CD4-positive, alpha-beta T cell (primary cell): ENCODE measurements around the gene MBD3L2B. TPM values are rescaled to one million over a fixed set of nuclear protein-coding genes. Genes with fewer than 3 reads are reported as not detected.
"Not testable (repeated sequence)": the region's sequence is repeated elsewhere in the genome, so short reads cannot be mapped to it uniquely, and the experiment has no call there.

Experiments used
- ATAC-seq: fragments of 200-7000 bp; cut with Tn5 transposase; one replicate; pipeline ENCODE4 v1.10.0; 2022; ENCODE audit warnings: mild to moderate bottlenecking; ENCODE audit not compliant: poor library complexity
- CTCF ChIA-PET: fragments of 350-600 bp; sonication (Branson Sonifier 250); formaldehyde crosslinking; loops from one replicate; lab custom pipeline; 2021; ENCODE audit warnings: antibody characterized with exemption, inconsistent platforms; lab: Charles Lee
- POLR2A ChIA-PET: fragments of 350-600 bp; sonication (Branson Sonifier 250); formaldehyde crosslinking; loops from one replicate; lab custom pipeline; 2021; ENCODE audit warnings: antibody characterized with exemption, inconsistent platforms; lab: Charles Lee
- DNase-seq, 14 experiments: peaks; one replicate each; pipeline ENCODE4 v3.0.0-alpha.2; 2013 to 2020; ENCODE audit warnings: mixed read lengths in 2 of 14
- H3K27ac ChIP-seq, 2 donors: one replicate each; pipeline versions ENCODE4 v1.5.1 to v1.7.0; 2013; ENCODE audit warnings: low read length in 2 of 2, low read depth in 1 of 2, mild to moderate bottlenecking in 1 of 2
- H3K27me3 ChIP-seq, 2 experiments: 1 replicate in 1 of 2; 2 replicates in 1 of 2; pipeline versions ENCODE4 v1.6.1 to v1.7.0; 2013; ENCODE audit warnings: low read length in 2 of 2, control low read depth in 1 of 2, mild to moderate bottlenecking in 1 of 2, moderate library complexity in 1 of 2; ENCODE audit not compliant: insufficient read depth in 2 of 2, control insufficient read depth in 1 of 2
- H3K36me3 ChIP-seq: one replicate; pipeline ENCODE4 v1.6.1; 2013; ENCODE audit warnings: low read length, control low read depth; ENCODE audit not compliant: insufficient read depth
- H3K4me1 ChIP-seq: one replicate; pipeline ENCODE4 v1.6.1; 2013; ENCODE audit warnings: low read length, control low read depth; ENCODE audit not compliant: insufficient read depth
- H3K4me3 ChIP-seq: one replicate; pipeline ENCODE4 v1.5.1; 2013; ENCODE audit warnings: mild to moderate bottlenecking, low read length, moderate library complexity
- H3K9me3 ChIP-seq, 2 experiments: 1 replicate in 1 of 2; 2 replicates in 1 of 2; pipeline versions ENCODE4 v1.6.1 to v1.7.0; 2013; ENCODE audit warnings: low read length in 2 of 2, mild to moderate bottlenecking in 2 of 2, control low read depth in 1 of 2, moderate library complexity in 1 of 2; ENCODE audit not compliant: control insufficient read depth in 1 of 2, insufficient read depth in 1 of 2
- H3K27ac Mint-ChIP-seq: one replicate; pipeline ENCODE4 v1.8.0; 2020; ENCODE audit warnings: mixed read lengths
- H3K27me3 Mint-ChIP-seq: one replicate; pipeline ENCODE4 v1.8.0; 2021; ENCODE audit warnings: mixed read lengths
- H3K36me3 Mint-ChIP-seq: one replicate; pipeline ENCODE4 v1.8.0; 2021; ENCODE audit warnings: low read depth, mixed read lengths
- H3K4me1 Mint-ChIP-seq: one replicate; pipeline ENCODE4 v1.8.0; 2021; ENCODE audit warnings: low read depth, mixed read lengths
- H3K4me3 Mint-ChIP-seq: one replicate; pipeline ENCODE4 v1.8.0; 2020; ENCODE audit warnings: mild to moderate bottlenecking, mixed read lengths
- H3K9me3 Mint-ChIP-seq: one replicate; pipeline ENCODE4 v1.8.0; 2020; ENCODE audit warnings: mixed read lengths
- intact Hi-C, 2 experiments: fragments of 100-400 bp; cut with DNase I in 1 of 2; cut with micrococcal nuclease in 1 of 2; formaldehyde crosslinking; loops; one replicate each; pipeline versions ENCODE4 v1.15.1 to v1.9.0; 2023 to 2025; cut with DNase I, micrococcal nuclease
- total RNA-seq, 174 experiments: library from RNA in 2 of 174; stranded (reverse) in 2 of 174; gene quantifications; one replicate each; pipeline ENCODE4 v1.2.3 and lab custom pipeline; 2021 to 2026
- TF ChIP-seq, protein P1 (sequence below): fragments of 200-600 bp; IDR thresholded peaks from one replicate; pipeline ENCODE4 v1.8.0; 2022; ENCODE audit warnings: antibody characterized with exemption, mild to moderate bottlenecking

Gene MBD3L2B
- total RNA-seq, 2 experiments from 2014 or later, result not detected

DNA sequence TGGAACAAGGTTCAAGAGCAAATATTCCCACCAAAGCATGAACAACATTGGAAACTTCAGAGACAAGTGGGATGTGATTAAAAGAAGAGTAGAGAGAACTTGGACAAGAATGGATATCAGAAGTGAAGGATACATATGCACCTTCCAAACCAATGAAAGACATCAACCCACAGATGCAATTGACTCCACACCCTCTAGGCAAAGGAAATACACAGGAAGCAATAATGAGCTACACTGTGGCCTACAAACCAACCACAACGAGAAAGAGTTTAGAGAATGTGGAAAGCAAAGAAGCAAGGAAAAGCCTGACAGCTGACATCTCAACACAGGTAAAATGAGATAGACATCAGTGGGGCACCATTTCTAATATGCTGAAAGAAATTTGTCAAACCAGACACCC is 7.6 kb upstream of the MBD3L2B start:
- H3K27ac Mint-ChIP-seq, H3K9me3 Mint-ChIP-seq, CTCF ChIA-PET, POLR2A ChIA-PET, H3K27me3 Mint-ChIP-seq, H3K27me3 ChIP-seq, H3K36me3 ChIP-seq, H3K27ac ChIP-seq, H3K4me1 ChIP-seq, ATAC-seq, H3K9me3 ChIP-seq, H3K4me3 Mint-ChIP-seq, H3K36me3 Mint-ChIP-seq, H3K4me3 ChIP-seq, intact Hi-C loops, DNase-seq, H3K4me1 Mint-ChIP-seq: not testable (repeated sequence)

DNA sequence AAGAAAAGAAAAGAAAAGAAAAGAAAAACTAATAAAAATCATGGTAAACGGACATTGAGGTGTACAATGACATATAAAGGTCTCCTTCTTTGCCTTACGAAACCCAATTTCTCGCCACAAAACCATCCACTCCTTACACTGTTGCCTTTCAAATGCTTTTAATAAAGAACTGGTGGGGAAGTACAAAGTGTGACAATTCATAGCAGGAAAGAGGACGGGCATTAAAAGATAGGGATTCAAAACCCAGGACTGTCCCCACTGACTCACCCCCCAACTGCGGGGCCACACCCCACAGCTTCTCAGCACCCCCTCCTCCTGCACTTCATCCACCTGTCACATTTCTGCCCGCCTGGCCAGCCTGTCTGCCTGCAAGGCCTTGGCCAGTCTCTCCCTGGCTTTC is 2.4 kb downstream of the MBD3L2B start:
- intact Hi-C loops, result no loop called here
- H3K27ac ChIP-seq, result no peak overlapping the region
- Mint-ChIP-seq H3K4me1 (peaks cover 2% of the 10 kb centered on the region), H3K36me3 (no peaks in the 10 kb centered on the region), H3K9me3 (no peaks in the 10 kb centered on the region), H3K27me3 (no peaks in the 10 kb centered on the region), H3K27ac (no peak overlapping the region), H3K4me3 (no peak overlapping the region)
- ChIA-PET CTCF (no interaction called here), POLR2A (no interaction called here)
- peaks cover 4% of the 10 kb centered on the region for H3K4me1 ChIP-seq
- H3K4me3 ChIP-seq, result no peak overlapping the region
- ATAC-seq, result no peak
- DNase-seq, result no peak
- no peaks in the 10 kb centered on the region for H3K36me3 ChIP-seq
- no peaks in the 10 kb centered on the region for H3K9me3 ChIP-seq
- TF ChIP-seq, protein P1, sequence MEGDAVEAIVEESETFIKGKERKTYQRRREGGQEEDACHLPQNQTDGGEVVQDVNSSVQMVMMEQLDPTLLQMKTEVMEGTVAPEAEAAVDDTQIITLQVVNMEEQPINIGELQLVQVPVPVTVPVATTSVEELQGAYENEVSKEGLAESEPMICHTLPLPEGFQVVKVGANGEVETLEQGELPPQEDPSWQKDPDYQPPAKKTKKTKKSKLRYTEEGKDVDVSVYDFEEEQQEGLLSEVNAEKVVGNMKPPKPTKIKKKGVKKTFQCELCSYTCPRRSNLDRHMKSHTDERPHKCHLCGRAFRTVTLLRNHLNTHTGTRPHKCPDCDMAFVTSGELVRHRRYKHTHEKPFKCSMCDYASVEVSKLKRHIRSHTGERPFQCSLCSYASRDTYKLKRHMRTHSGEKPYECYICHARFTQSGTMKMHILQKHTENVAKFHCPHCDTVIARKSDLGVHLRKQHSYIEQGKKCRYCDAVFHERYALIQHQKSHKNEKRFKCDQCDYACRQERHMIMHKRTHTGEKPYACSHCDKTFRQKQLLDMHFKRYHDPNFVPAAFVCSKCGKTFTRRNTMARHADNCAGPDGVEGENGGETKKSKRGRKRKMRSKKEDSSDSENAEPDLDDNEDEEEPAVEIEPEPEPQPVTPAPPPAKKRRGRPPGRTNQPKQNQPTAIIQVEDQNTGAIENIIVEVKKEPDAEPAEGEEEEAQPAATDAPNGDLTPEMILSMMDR, result no peak
- no peaks in the 10 kb centered on the region for H3K27me3 ChIP-seq

DNA sequence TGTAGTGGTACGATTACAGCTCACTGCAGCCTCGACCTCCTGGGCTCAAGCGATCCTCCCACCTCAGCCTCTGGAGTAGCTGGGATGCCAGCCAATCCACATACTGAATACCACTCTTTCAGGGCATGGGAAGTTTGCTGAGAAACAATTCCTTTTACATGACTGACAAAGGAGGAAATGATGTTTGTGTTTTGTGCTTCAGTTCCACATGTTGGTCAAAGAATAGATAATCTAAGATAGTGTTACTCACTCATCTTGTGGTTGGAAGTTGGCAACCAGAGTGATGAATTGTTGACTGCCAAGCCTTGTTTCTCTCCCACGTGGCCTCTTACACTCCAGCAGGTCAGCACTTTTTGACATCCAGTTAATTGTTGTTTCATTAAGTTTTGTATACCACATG is 7.6 kb downstream of the MBD3L2B start:
- Mint-ChIP-seq H3K27ac (peak overlapping the region; percentile 58), H3K36me3 (no peaks in the 10 kb centered on the region), H3K9me3 (no peaks in the 10 kb centered on the region), H3K4me3 (no peak overlapping the region), H3K4me1 (peaks cover 34% of the 10 kb centered on the region), H3K27me3 (no peaks in the 10 kb centered on the region)
- DNase-seq, result peak in 1 of 14 experiments; percentile 46
- Histone ChIP-seq H3K4me1 (peaks cover 29% of the 10 kb centered on the region), H3K9me3 (peaks cover 0 to 16% of the 10 kb centered on the region in 2 experiments), H3K27me3 (no peaks in the 10 kb centered on the region), H3K36me3 (no peaks in the 10 kb centered on the region), H3K27ac (no peak overlapping the region), H3K4me3 (no peak overlapping the region)
- intact Hi-C loops, result no loop called here
- CTCF ChIA-PET, result no interaction called here
- POLR2A ChIA-PET, result no interaction called here
- ATAC-seq, result no peak
- TF ChIP-seq, protein P1, result no peak
